Breast epithelium (tissue), 4 donors: ENCODE results near the gene ARHGEF12. TPM values are rescaled to one million over a fixed set of nuclear protein-coding genes. Genes with fewer than 3 reads are reported as not detected.

Experiments used
- DNase-seq, 2 donors: peaks; one replicate each; pipeline ENCODE4 v3.0.0-alpha.2; 2019; ENCODE audit warnings: low spot score in 2 of 2
- H3K27ac ChIP-seq, 2 donors: fragments of 200-600 bp; sonication (generic) in 1 of 2; one replicate each; pipeline ENCODE4 v1.5.1; 2016 to 2019; ENCODE audit warnings: mild to moderate bottlenecking in 1 of 2
- H3K27me3 ChIP-seq, 2 donors: fragments of 200-600 bp; sonication (generic) in 1 of 2; one replicate each; pipeline versions ENCODE4 v1.5.1 to v1.6.0; 2017 to 2019; ENCODE audit warnings: control low read depth in 1 of 2, mild to moderate bottlenecking in 1 of 2
- H3K36me3 ChIP-seq: fragments of 200-600 bp; one replicate; pipeline ENCODE4 v1.5.1; 2019
- H3K4me1 ChIP-seq, 2 donors: fragments of 200-600 bp; sonication (generic); one replicate each; pipeline ENCODE4 v1.5.1; 2016 to 2019; ENCODE audit warnings: control low read depth in 1 of 2
- H3K4me3 ChIP-seq, 3 donors: fragments of 200-600 bp; sonication (generic); 1 replicate in 2 of 3; 2 replicates in 1 of 3; pipeline ENCODE4 v1.5.1; 2016 to 2019; ENCODE audit warnings: mild to moderate bottlenecking in 3 of 3, moderate library complexity in 2 of 3
- H3K9me3 ChIP-seq, 2 donors: fragments of 200-600 bp; sonication (generic) in 1 of 2; one replicate each; pipeline ENCODE4 v1.5.1; 2016 to 2019; ENCODE audit warnings: control low read depth in 1 of 2
- POLR2A ChIP-seq: fragments of 450-650 bp; IDR thresholded peaks from one replicate; pipeline ENCODE4 v1.6.1; 2016; ENCODE audit warnings: antibody characterized with exemption, mild to moderate bottlenecking, moderate library complexity
- POLR2AphosphoS5 ChIP-seq, 3 donors: sonication (generic); formaldehyde crosslinking; IDR thresholded peaks; one replicate each; pipeline ENCODE4 v1.6.1; 2017; ENCODE audit warnings: antibody characterized with exemption in 3 of 3
- intact Hi-C: fragments of 100-400 bp; cut with DNase I; formaldehyde crosslinking; loops from one replicate; pipeline ENCODE4 v1.15.1; 2023; ENCODE audit warnings: low total_unique reads
- total RNA-seq, 3 donors: library from RNA; depleted of rRNA; stranded (reverse); fragments of >200 nt; gene quantifications; one replicate each; pipeline ENCODE4 v1.1.0, GENCODE V29; 2016
- TF ChIP-seq, protein P1 (sequence below), 3 donors: fragments of 450-650 bp; IDR thresholded peaks; one replicate each; pipeline ENCODE4 v1.5.1; 2016 to 2017; ENCODE audit warnings: antibody characterized with exemption in 3 of 3, mild to moderate bottlenecking in 3 of 3, moderate library complexity in 3 of 3

ARHGEF12 gene
- total RNA-seq, 3 donors from 2014 or later: 83.4 to 192 (median 145) TPM

DNA sequence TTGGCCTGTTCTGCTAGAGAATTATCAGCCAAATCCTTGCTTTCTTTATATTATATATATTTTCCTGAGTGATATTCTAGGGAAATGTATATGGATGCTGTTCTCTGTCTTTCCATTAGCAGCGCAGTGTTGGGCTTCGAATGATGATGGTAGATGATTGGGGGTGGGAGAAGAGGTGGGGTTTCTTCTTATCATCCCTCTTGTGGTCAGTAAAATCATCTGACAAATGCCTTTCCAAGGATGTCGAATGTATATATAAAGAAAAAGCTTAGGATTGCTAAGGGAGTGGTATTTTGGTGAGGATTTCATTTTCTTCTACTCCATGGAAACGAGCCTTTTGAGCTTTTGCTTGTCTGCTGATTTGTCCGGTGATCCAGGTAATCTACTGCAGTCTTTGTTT, 48.9 kb downstream of the ARHGEF12 start:
- Histone ChIP-seq H3K9me3 (no peaks in the 10 kb centered on the region), H3K36me3 (no peaks in the 10 kb centered on the region), H3K27me3 (no peaks in the 10 kb centered on the region), H3K27ac (no peak overlapping the region), H3K4me3 (no peak overlapping the region), H3K4me1 (peaks cover 0 to 3% of the 10 kb centered on the region in 2 donors)
- intact Hi-C loops: no loop called here
- TF ChIP-seq, protein P1, sequence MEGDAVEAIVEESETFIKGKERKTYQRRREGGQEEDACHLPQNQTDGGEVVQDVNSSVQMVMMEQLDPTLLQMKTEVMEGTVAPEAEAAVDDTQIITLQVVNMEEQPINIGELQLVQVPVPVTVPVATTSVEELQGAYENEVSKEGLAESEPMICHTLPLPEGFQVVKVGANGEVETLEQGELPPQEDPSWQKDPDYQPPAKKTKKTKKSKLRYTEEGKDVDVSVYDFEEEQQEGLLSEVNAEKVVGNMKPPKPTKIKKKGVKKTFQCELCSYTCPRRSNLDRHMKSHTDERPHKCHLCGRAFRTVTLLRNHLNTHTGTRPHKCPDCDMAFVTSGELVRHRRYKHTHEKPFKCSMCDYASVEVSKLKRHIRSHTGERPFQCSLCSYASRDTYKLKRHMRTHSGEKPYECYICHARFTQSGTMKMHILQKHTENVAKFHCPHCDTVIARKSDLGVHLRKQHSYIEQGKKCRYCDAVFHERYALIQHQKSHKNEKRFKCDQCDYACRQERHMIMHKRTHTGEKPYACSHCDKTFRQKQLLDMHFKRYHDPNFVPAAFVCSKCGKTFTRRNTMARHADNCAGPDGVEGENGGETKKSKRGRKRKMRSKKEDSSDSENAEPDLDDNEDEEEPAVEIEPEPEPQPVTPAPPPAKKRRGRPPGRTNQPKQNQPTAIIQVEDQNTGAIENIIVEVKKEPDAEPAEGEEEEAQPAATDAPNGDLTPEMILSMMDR (IDR thresholded peaks at IDR 0.05): no peak
- DNase-seq: no peak

DNA sequence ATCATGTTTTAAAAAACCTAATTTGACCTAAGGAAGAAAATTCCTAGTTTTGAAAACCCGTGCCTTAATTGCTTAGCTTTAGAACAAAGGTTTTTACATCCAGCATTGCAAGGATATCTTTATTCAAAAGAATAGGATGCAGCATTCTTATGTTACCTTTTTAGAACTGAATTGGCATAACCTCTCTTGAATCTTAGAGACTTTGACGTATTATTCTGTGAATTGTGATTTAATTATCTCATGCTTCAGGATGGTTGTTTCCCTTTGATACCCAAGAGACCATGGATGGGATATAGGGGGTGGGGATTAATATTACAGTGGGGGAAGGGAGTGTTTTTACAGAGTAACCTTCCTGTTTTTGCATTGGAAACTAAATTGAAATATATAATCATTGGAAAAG, 49.4 kb downstream of the ARHGEF12 start:
- no peak for DNase-seq
- TF ChIP-seq POLR2A: no peak
- TF ChIP-seq POLR2AphosphoS5 (IDR thresholded peaks at IDR 0.05): no peak
- TF ChIP-seq, protein P1 (IDR thresholded peaks at IDR 0.05): no peak
- Histone ChIP-seq H3K9me3 (no peaks in the 10 kb centered on the region), H3K27ac (no peak overlapping the region), H3K4me1 (peaks cover 0 to 5% of the 10 kb centered on the region in 2 donors), H3K36me3 (no peaks in the 10 kb centered on the region), H3K27me3 (no peaks in the 10 kb centered on the region), H3K4me3 (no peak overlapping the region)
- intact Hi-C loops: no loop called here

DNA sequence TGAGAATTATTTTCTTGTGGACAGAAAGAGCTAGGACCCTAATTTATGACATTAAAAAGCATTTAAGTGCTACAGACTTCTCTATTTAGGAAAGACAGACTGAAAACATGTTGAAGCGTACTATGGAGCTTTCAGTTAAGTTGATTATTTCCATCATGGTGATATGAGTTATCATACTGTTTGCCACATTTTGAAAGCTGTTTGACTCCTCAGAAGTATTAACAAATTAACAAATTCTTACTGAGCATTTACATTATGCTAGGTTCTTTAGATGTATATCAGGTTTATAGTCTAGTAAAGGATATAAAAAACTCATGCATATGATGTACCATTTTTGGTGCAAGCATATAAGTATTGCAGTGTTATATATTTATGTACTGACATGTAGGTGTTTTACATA, 50.1 kb downstream of the ARHGEF12 start:
- no peaks in the 10 kb centered on the region for H3K9me3 ChIP-seq
- intact Hi-C loops: no loop called here
- TF ChIP-seq POLR2A: no peak
- H3K4me3 ChIP-seq: no peak overlapping the region
- H3K27ac ChIP-seq: no peak overlapping the region
- peaks cover 0 to 11% of the 10 kb centered on the region in 2 donors for H3K4me1 ChIP-seq
- H3K36me3 ChIP-seq: no peaks in the 10 kb centered on the region
- DNase-seq: no peak
- no peaks in the 10 kb centered on the region for H3K27me3 ChIP-seq

DNA sequence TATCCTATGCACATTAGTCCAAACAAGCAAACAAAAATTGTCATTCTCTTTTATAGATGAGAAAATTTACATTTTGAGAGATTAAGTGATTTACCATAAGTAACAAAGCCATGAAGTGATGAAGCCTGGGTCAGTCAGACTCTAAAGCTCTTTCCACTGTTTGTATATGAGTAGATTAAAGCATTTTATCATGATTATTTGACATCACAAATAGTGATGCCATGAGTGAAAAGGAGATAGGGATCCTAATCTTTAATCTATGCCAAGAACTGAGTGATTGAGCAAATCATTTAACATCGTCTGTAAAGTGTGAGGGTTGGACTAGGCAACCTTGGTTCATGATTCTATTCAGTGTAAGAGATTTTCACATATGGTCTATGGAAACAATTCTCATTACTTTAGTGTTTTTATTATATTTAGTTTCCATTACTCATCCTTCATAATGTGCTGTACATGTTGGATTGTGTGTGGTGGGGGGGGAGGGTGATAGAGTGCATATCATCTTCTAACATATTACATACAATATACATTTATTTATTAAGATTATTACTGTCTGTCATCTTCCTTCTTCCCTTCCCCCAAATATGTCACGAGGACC, 50.7 kb downstream of the ARHGEF12 start:
- TF ChIP-seq POLR2AphosphoS5 (IDR thresholded peaks at IDR 0.05) (no peak), POLR2A (no peak)
- TF ChIP-seq, protein P1 (IDR thresholded peaks at IDR 0.05): no peak
- Histone ChIP-seq H3K27ac (no peak overlapping the region), H3K9me3 (no peaks in the 10 kb centered on the region), H3K36me3 (no peaks in the 10 kb centered on the region), H3K4me3 (no peak overlapping the region), H3K4me1 (peaks cover 0 to 14% of the 10 kb centered on the region in 2 donors), H3K27me3 (no peaks in the 10 kb centered on the region)
- no peak for DNase-seq
- intact Hi-C loops: no loop called here

DNA sequence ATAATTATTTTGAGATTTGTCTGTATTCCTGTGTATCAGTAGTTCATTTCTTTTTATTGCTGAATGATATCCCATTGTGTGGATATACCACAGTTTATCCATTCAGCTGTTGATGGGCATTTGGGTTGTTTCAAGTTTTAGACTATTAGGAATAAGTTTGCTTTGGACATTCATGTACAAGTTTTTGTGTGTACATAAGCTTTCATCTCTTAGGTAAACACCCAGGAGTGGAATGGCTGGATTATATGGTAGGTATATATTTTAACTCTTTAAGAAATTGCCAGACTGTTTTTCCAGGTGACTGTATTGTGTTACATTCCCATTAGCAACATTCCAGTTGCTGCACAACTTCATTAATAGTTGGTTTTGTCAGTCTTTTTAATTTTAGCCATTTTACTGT, 52.0 kb downstream of the ARHGEF12 start:
- Histone ChIP-seq H3K4me1 (peaks cover 0 to 16% of the 10 kb centered on the region in 2 donors), H3K4me3 (no peak overlapping the region), H3K36me3 (no peaks in the 10 kb centered on the region), H3K27ac (no peak overlapping the region), H3K27me3 (no peaks in the 10 kb centered on the region), H3K9me3 (no peaks in the 10 kb centered on the region)
- no peak for DNase-seq
- intact Hi-C loops: no loop called here
- TF ChIP-seq, protein P1 (IDR thresholded peaks at IDR 0.05): no peak
- TF ChIP-seq POLR2AphosphoS5 (IDR thresholded peaks at IDR 0.05): no peak
- no peak for TF ChIP-seq POLR2A
